HepG2 (cell line): ENCODE measurements around the gene HDAC10. TPM values are rescaled to one million over a fixed set of nuclear protein-coding genes. Genes with fewer than 3 reads are reported as not detected.

Experiments used
- ATAC-seq: fragments of 200-7000 bp; cut with Tn5 transposase; 3 replicates; pipeline ENCODE4 v1.9.1; 2020; ENCODE audit warnings: mild to moderate bottlenecking, moderate library complexity
- BruUV-seq: library from RNA; stranded (reverse); fragments of 400-500 nt; replicated peaks from 2 replicates; lab custom pipeline; 2021; lab: Mats Ljungman, UMichigan
- CTCF ChIA-PET: fragments of 300-600 bp; formaldehyde crosslinking; extraction: SDS; loops from one replicate; lab custom pipeline; 2021; ENCODE audit warnings: low total read pairs, inconsistent platforms, low intra/inter-chr PET ratio; lab: Yijun Ruan, JAX
- POLR2A ChIA-PET: fragments of 350-600 bp; sonication (Branson Sonifier 250); formaldehyde crosslinking; loops from one replicate; lab custom pipeline; 2020; ENCODE audit warnings: antibody characterized with exemption, inconsistent platforms; lab: Yijun Ruan, JAX
- DNase-seq: peaks from one replicate; pipeline ENCODE4 v3.0.0-alpha.2; 2015; ENCODE audit warnings: low spot score
- FAIRE-seq: peaks from 3 replicates; lab custom pipeline; 2011; peaks lifted over from hg19 to GRCh38; lab: Jason Lieb, UNC
- H2AFZ ChIP-seq: one replicate; pipeline ENCODE4 v1.6.1; 2011; ENCODE audit warnings: low read length, inconsistent platforms
- H3K27ac ChIP-seq: fragments of 300-600 bp; 3 replicates; pipeline ENCODE4 v1.8.0; 2011; ENCODE audit warnings: mixed run types, mild to moderate bottlenecking, mixed read lengths, low read length, inconsistent platforms; ENCODE audit not compliant: insufficient read depth; ENCODE audit errors: extremely low read length
- H3K27me3 ChIP-seq, 2 experiments: fragments of 200-600 bp in 1 of 2; 2 replicates in 1 of 2; 3 replicates in 1 of 2; pipeline versions ENCODE4 v1.6.0 to v1.8.0; 2011; ENCODE audit warnings: low read length in 2 of 2, mild to moderate bottlenecking in 2 of 2, moderate library complexity in 2 of 2, inconsistent platforms in 1 of 2; ENCODE audit not compliant: insufficient read depth in 2 of 2, control insufficient read depth in 1 of 2
- H3K36me3 ChIP-seq, 2 experiments: fragments of 200-600 bp in 1 of 2; replicated peaks in 1 of 2; 2 replicates in 1 of 2; 3 replicates in 1 of 2; pipeline versions ENCODE4 v1.5.1 to v1.8.0; 2011; ENCODE audit warnings: low read length in 2 of 2, inconsistent platforms in 1 of 2; ENCODE audit not compliant: insufficient read depth in 2 of 2, control insufficient read depth in 1 of 2
- H3K4me1 ChIP-seq: 2 replicates; pipeline ENCODE4 v1.5.1; 2012; ENCODE audit warnings: low read length, inconsistent platforms; ENCODE audit not compliant: insufficient read depth
- H3K4me2 ChIP-seq: 2 replicates; pipeline ENCODE4 v1.6.0; 2011; ENCODE audit warnings: low read depth, low read length, inconsistent platforms
- H3K4me3 ChIP-seq, 3 experiments: fragments of 200-600 bp in 1 of 3; sonication (generic), shearing (Covaris generic) in 1 of 3; replicated peaks in 1 of 3; 2 replicates each; pipeline ENCODE4 v1.5.1; 2011 to 2016; ENCODE audit warnings: low read length in 3 of 3, inconsistent platforms in 2 of 3, low read depth in 2 of 3, mild to moderate bottlenecking in 2 of 3, control low read depth in 1 of 3, mixed read lengths in 1 of 3; ENCODE audit not compliant: insufficient read depth in 1 of 3
- H3K79me2 ChIP-seq: one replicate; pipeline ENCODE4 v1.6.1; 2011; ENCODE audit warnings: low read length, inconsistent platforms; ENCODE audit not compliant: insufficient read depth
- H3K9ac ChIP-seq: 2 replicates; pipeline ENCODE4 v1.6.0; 2011; ENCODE audit warnings: mild to moderate bottlenecking, low read depth, low read length, inconsistent platforms; ENCODE audit not compliant: insufficient read depth
- H3K9me3 ChIP-seq: 2 replicates; pipeline ENCODE4 v1.5.1; 2012; ENCODE audit warnings: mild to moderate bottlenecking, low read length
- H4K20me1 ChIP-seq: 2 replicates; pipeline ENCODE4 v1.6.0; 2011; ENCODE audit warnings: inconsistent platforms, mild to moderate bottlenecking, low read length, moderate library complexity; ENCODE audit not compliant: insufficient read depth
- AGO2 ChIP-seq: fragments of 200-400 bp; formaldehyde crosslinking; optimal IDR thresholded peaks from 2 replicates; pipeline ENCODE3; 2017; ENCODE audit warnings: mild to moderate bottlenecking, low read depth, low read length, moderate library complexity
- CC2D1A ChIP-seq: sonication (generic); formaldehyde crosslinking; IDR thresholded peaks from 2 replicates; pipeline ENCODE4 v1.8.1; 2023; ENCODE audit warnings: mild to moderate bottlenecking, missing genetic modification reagents
- HIVEP1 ChIP-seq: sonication (generic); formaldehyde crosslinking; IDR thresholded peaks from 2 replicates; pipeline ENCODE4 v1.4.0; 2020; ENCODE audit warnings: mild to moderate bottlenecking, missing genetic modification reagents
- RBFOX2 ChIP-seq: fragments of 200-400 bp; formaldehyde crosslinking; IDR thresholded peaks from 2 replicates; pipeline ENCODE4 v1.6.1; 2017; ENCODE audit warnings: low read depth, mild to moderate bottlenecking, low read length
- ZNF790 ChIP-seq: sonication (generic); formaldehyde crosslinking; IDR thresholded peaks from 2 replicates; pipeline ENCODE4 v1.8.0; 2022; ENCODE audit warnings: missing genetic modification reagents, mild to moderate bottlenecking, borderline replicate concordance
- WGBS: methylation state at CpG from one replicate; pipeline ENCODE4 v1.1.6; 2017; ENCODE audit warnings: low lambda C conversion rate; 5-methylcytosine and 5-hydroxymethylcytosine counted together
- in situ Hi-C: cut with HindIII; loops from 2 replicates; pipeline ENCODE4 v1.10.0; 2017; ENCODE audit warnings: low pct_unique_long_range_greater_than_20kb; ENCODE audit not compliant: extremely low pct_ligation_motif_present
- intact Hi-C: fragments of 100-400 bp; cut with micrococcal nuclease; formaldehyde crosslinking; loops from one replicate; pipeline ENCODE4 v1.10.0; 2022; ENCODE audit not compliant: unreplicated experiment
- polyA plus RNA-seq, 8 experiments: library from polyadenylated mRNA; depleted of rRNA in 3 of 8; stranded (reverse) in 7 of 8; unstranded in 1 of 8; fragments of >200 nt; fragmentation: Illumina TruSeq in 4 of 8; extraction: Trizol in 4 of 8; gene quantifications; 2 replicates each; pipeline versions ENCODE4 v1.2.1 to v1.2.3, GENCODE V29; 2011 to 2016; ENCODE audit warnings: low read depth in 4 of 8, missing spikeins in 1 of 8, mixed read lengths in 1 of 8; ENCODE audit not compliant: insufficient read depth in 1 of 8
- total RNA-seq, 5 experiments: library from RNA; depleted of rRNA; stranded (reverse); fragments of >200 nt; fragmentation: Illumina TruSeq; extraction: Trizol; gene quantifications; 2 replicates each; pipeline ENCODE4 v1.2.3, GENCODE V29; 2016; ENCODE audit warnings: low read depth in 1 of 5

The HDAC10 gene
- total and polyA plus RNA-seq, 2 of the 13 experiments (the other 11 are each of a cell fraction or from before 2014, with no cell fraction given) = 13.9 to 14.9 TPM

DNA sequence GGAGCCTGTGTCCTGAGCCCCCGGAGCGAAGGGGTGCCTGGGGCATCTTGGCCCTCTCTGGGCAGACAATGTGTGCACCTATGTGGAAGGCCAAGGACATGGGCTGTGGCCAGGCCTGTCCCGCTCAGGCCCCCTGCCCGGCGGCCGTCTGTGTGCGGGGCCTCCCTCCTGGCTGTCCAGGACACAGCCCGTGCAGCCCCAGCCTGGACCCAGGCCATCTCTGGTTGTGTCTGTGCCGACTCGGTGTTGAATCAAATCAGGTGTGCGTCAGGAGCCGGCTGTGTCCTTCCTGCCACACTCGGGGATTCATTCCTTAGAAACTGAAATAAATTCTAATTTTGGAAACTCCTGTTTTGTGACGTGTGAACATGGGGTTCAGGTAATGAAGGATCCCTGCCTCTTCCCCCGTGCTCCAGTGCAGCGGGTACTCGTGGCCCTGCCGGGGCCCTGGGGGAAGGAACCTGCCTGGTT is 51.8 kb downstream of the HDAC10 start:
- Histone ChIP-seq H3K79me2 (peaks cover 14% of the 10 kb centered on the region), H2AFZ (no peak overlapping the region), H3K4me3 (no peak overlapping the region), H3K36me3 (peaks cover 10 to 14% of the 10 kb centered on the region in 2 experiments; a peak in 4 of 5 replicates), H3K4me1 (peaks cover 27% of the 10 kb centered on the region), H3K27me3 (no peaks in the 10 kb centered on the region), H3K4me2 (peak overlapping the region; percentile 80; the same call in 1 of the 2 replicates), H3K27ac (no peak overlapping the region), H3K9ac (no peak overlapping the region; the same call in 1 of the 2 replicates), H4K20me1 (peaks cover 11% of the 10 kb centered on the region), H3K9me3 (no peaks in the 10 kb centered on the region)
- BruUV-seq = no TSS peak
- ChIA-PET CTCF (no interaction called here), POLR2A (no interaction called here)
- WGBS = 86% methylated on average over 13 of the region's 18 CpGs
- TF ChIP-seq RBFOX2 = peak; percentile 27; the same call in 1 of the 2 replicates
- TF ChIP-seq CC2D1A (CRISPR knock-in tag) = no peak
- 0 out of 2 replicates have a peak, but pooled peaks have one; percentile 0 for TF ChIP-seq HIVEP1 (CRISPR knock-in tag)
- in situ Hi-C loops = no loop called here
- no peak for DNase-seq
- intact Hi-C loops = no loop called here
- FAIRE-seq = no peak
- no peak for ATAC-seq

DNA sequence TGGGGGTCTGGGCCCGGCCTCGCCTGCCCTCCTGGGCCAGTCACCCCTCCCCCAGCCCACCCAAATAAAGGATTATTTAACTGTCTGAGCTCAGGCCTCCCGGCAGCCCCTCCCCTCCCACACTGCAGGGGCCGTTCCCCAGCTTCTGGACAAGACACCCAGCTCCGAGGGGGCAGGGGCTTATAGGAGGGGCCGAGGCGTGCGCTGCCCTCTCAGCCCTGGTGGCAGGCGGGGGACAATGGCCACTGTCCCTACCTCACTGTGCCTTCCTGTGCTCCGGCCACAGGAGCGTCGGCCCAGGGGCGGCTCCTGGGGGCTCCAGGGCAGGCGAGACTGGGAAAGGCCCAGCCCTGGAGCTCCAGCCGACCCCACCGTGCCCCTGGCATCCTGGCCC is 52.4 kb downstream of the HDAC10 start:
- BruUV-seq = no TSS peak
- Histone ChIP-seq H4K20me1 (peaks cover 11% of the 10 kb centered on the region), H3K79me2 (peaks cover 14% of the 10 kb centered on the region), H3K9me3 (no peaks in the 10 kb centered on the region), H3K27me3 (no peaks in the 10 kb centered on the region), H3K27ac (no peak overlapping the region), H3K4me2 (no peak overlapping the region), H3K9ac (no peak overlapping the region), H2AFZ (no peak overlapping the region), H3K4me1 (peaks cover 24% of the 10 kb centered on the region), H3K36me3 (peaks cover 17% of the 10 kb centered on the region in 2 experiments; a peak in 4 of 5 replicates), H3K4me3 (no peak overlapping the region)
- TF ChIP-seq ZNF790 (CRISPR knock-in tag) (no peak), AGO2 (peak; percentile 38)
- DNase-seq (no peak), ATAC-seq (no peak), FAIRE-seq (no peak)
- ChIA-PET POLR2A (no interaction called here), CTCF (no interaction called here)
- 93% methylated on average over 9 of the region's 16 CpGs for WGBS
- in situ Hi-C loops = no loop called here
- intact Hi-C loops = no loop called here
